CD4-positive, alpha-beta T cell treated with Interleukin-2 at 100 ng/mL for 4 hours (primary cell): ENCODE measurements around the gene SRXN1.

ENCODE experiments used
- DNase-seq: peaks from one replicate; pipeline ENCODE4 v3.0.0-alpha.2; 2020; ENCODE audit warnings: low spot score

SRXN1 gene

DNA sequence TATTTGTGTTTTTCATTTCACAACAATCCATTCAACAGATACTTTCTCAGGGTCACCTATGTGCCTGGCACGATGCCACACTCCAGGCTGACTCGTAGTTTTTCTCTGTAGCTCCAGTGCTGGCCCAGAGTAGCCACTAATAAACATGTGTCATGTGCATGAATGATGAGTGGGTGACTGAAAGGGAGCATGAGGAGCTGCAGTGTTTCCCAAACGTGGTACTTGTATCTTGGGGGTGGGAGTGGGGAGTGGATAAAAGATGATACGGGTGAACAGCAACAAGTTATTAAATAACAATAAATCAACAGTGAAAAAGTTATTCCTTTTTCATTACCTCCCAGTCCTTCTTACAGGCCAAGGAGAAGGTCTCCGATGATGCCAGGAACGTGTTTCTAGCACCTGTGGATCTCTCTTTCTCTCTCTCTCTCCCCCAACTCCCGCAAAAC lies 17.1 kb downstream of the SRXN1 start:
- DNase-seq, result no peak

- no peak for DNase-seq
Observed at GRCh38 chr20:635028-635892, 17.7 kb downstream of the SRXN1 start.

DNA sequence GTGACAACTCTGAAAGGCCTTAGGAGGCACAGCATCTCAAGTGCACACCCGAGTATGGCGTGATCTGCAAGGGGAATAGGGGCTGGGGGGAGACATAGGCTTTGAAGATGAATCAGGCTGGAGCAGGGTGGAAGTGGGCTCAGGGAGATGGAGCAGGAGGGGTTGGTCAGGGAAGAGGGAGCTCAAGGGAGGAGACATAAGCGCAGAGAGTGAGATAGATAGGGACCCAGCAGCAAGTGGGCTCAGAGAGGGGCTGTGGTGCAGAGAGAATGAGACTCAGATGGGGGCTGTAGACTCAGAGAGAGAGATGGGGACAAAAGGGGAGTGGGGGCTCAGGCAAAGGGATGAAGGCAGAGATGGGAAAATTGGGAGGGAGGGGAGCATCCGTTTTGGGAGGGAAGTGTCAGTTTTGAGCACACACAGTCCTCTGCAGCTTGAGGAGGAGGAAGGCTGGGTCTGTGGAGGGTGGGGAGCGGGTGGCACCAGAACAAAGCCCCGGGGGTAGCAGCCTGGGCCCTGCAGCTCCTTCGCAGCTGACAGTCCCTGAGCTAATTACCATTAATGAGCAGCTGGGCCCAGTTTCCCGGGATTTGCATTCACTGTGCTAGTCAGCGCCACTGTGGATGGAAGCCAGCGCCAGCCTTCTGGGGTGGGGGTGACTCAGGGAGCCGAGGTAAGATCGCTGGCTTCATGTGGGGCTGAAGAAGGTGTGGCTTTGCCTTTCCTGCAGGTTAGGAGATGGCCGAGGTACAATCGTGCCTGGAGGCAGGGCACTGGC lies 18.7 kb downstream of the SRXN1 start:
- no peak for DNase-seq

- DNase-seq, result no peak
Observed at GRCh38 chr20:631101-631500, 21.9 kb downstream of the SRXN1 start.

GRCh38 chr20:626579-626978 lies 26.4 kb downstream of the SRXN1 start:
- no peak for DNase-seq

GRCh38 chr20:625360-625932 lies 27.6 kb downstream of the SRXN1 start:
- no peak for DNase-seq

GRCh38 chr20:623704-624103 lies 29.3 kb downstream of the SRXN1 start:
- DNase-seq, result no peak

- no peak for DNase-seq
Observed at GRCh38 chr20:623021-623420, 30.0 kb downstream of the SRXN1 start.

DNA sequence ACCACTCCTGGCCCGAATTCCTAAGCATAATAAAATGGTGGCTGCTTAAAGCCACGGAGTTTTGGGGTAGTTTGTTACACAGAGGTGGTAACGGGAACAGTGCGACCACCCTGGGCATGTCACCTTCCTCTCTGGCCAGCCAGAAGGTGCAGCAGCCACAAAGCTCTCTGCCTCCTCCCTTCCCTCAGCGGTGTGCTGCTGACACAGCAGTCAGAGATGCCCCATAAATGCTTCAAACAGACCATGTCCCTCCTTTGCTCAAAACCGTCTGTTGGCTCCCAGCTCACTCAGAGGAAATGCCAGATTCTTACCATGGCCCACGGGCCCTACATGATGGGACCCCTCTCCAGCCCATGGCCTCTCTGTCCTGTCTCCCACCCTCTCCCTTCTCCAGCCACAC lies 30.8 kb downstream of the SRXN1 start:
- DNase-seq, result no peak

DNA sequence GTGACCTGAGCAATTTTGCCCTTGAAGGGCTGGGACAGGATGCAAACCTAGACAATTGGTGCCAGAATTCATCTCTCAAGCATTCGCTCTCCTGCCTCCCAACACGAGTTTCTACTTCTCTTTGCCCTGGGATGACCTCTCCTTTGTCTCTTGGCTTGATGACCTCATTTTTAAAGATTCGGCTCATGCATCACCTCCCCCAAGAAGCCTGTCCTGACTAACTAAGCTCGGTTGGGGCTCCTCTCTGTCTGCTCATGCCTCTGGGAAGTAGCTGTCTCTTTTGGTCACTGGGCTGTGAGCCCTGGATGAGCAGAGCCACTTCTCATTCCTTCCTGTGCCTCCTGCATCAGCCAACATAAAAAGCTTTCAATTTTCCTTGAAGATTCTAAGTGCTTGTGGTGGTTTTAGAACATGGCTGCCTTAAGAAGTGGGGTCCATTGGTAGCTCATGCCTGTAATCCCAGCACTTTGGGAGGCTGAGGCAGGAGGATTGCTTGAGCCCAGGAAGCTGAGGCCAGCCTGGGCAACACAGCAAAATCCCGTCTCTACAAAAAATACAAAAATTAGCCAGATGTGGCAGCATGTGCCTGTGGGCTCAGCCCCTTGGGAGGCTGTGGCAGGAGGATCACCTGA lies 31.8 kb downstream of the SRXN1 start:
- DNase-seq, result no peak

DNA sequence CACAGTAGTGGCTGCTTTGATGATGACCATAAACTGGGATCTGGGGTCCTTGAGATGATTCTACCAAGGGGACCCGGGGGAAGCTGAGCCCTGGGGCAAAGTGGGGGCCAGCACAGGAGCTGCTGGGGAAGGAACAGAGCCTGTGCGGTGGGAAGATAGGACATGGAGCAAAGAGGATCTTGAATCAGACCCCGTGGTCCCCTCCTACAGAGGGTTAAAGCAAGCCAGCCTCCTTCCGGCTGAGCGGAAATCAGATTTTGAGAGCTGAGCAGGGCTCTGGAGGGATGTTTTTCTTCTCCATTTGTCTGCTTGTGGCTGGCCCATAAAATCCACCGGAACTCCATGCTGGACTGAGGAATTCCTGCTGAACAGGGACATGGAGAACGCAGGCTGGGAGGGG lies 32.8 kb downstream of the SRXN1 start:
- no peak for DNase-seq

GRCh38 chr20:618980-619379 lies 34.0 kb downstream of the SRXN1 start:
- no peak for DNase-seq

GRCh38 chr20:617934-618690 lies 34.9 kb downstream of the SRXN1 start:
- no peak for DNase-seq

GRCh38 chr20:615514-615913 lies 37.5 kb downstream of the SRXN1 start:
- no peak for DNase-seq

DNA sequence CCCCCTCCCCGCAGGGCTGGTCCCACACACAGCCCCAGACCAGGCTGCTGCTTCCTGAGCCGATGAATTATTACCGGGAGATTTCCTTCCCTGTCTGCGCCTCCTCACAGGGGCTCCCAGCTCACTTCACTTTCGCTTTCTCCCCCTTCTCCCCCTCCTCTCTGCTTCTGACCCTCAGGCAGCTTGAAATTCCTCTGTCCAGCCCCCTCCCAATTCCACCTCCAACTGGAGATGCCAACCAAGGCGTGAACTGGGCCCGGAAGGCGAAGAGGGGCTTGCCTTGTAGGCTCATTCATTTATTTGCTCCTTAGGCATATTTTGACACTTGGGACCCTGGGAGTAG lies 41.2 kb downstream of the SRXN1 start:
- DNase-seq, result no peak

DNA sequence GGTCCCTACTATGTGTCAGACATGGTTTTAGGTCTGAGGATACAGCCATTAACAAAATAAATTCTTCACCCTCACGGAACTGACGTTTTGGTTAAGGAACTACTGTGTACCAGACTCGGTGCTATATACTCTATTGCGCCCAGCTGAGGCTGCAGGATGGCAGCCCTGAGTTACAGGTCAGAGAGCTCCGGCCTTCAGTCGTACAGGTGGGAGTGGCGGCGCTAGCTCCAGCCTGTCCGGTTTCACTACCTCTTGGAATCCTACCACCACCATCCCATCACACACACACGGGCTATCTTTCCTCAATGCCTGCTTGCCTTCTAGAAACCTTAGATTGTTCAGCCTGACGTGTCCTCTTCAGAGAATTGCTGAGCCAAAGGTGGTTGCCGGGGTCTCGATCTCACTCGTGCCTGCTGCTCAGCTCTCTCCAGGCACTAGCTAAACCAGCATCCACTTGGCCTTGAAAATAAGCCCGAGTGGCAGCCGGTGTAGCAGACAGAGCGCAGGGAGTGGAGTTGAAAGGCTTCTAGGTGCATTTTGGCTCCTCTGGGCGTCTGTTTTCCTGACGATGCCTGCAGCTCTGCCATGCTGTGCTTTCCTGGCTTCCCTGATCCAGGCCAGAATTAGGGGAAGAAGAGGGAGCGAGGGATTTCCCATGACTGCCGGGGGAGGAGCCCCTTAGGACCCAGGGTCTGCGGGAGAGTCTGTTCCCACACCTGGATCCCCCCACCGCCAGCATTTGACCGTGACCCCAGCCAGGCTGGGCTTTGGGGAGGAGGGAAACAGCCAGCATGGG lies 41.8 kb downstream of the SRXN1 start:
- DNase-seq, result no peak

GRCh38 chr20:610130-611046 lies 42.6 kb downstream of the SRXN1 start, which contains the start of gene TCF15:
Gene TCF15, minus strand, starts transcription at chr20:610309. Its CDS starts 72 bp downstream, at chr20:610237.
- DNase-seq, result no peak

DNA sequence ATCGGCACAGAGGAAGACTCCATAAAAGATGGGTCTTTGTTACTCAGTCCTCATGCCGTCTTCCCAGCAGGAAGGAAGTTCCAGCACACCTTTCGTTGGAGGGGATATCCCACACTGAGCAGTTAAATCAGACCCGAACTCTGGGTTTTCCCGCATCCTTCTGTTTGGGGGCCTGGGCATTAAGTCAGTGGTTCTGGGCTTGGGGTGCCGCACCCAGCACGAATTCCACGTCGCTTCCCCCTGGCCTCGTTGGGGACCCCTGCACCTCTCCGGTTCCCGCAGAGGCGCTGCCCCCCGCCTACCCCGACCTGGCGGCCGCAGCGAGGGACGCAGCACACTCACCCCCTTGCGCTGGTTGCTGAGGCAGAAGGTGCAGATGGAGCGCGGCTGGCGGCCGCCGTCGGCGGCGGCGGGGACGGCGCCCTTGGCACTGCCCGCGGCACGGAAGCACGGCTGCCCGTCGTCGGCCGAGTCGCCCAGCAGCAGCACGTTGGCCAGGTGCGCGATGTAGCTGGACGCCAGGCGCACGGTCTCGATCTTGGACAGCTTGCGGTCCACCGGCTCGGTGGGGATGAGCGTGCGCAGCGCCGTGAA lies 43.5 kb downstream of the SRXN1 start:
- DNase-seq, result no peak

GRCh38 chr20:608970-609369 lies 44.0 kb downstream of the SRXN1 start:
- no peak for DNase-seq
